ENCODE data around the gene DKK2.
"Not testable (repeated sequence)": the region's sequence is repeated elsewhere in the genome, so short reads cannot be mapped to it uniquely, and the experiment has no call there.

The DKK2 gene

DNA sequence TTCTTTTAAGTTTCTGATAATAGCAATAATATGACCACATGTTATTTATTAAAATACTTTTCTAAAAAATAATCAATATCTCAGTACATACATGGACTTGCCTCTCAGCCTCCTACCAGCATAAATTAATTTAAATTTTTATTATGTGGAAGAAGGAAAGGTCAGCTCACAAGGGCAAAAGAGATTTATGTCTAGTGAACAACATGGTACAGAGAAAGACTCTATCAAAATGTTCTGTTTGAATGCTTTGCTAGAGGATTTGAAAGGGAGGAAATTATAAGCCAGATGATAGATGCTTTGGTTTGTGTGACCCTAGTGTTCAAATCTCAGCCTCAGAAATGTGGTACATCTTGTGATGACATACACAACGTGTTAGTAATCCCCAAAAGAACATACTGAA, 94.3 kb downstream of the DKK2 start:
- no peak for DNase-seq (ENCODE audit: low read depth)
- H3K4me3 ChIP-seq (ENCODE audit: low read depth, low read length), result no peak overlapping the region
- no peak for TF ChIP-seq MYC (IDR thresholded peaks at IDR 0.05; ENCODE audit: low read depth, low read length)
- no peak for TF ChIP-seq CTCF (IDR thresholded peaks at IDR 0.05; ENCODE audit: low read depth, low read length)
- no peak for TF ChIP-seq POLR2A (IDR thresholded peaks at IDR 0.05; ENCODE audit: extremely low read depth, insufficient read length)
- TF ChIP-seq MAX (IDR thresholded peaks at IDR 0.05; ENCODE audit: low read depth, low read length), result no peak

- no peak for TF ChIP-seq POLR2A (IDR thresholded peaks at IDR 0.05; ENCODE audit: extremely low read depth, insufficient read length)
- DNase-seq (ENCODE audit: low read depth), result no peak
- no peak overlapping the region for H3K4me3 ChIP-seq (ENCODE audit: low read depth, low read length)
Observed at GRCh38 chr4:106930522-106930921, 105.6 kb downstream of the DKK2 start.

- DNase-seq (ENCODE audit: low read depth), result no peak
- no peak for TF ChIP-seq CTCF (IDR thresholded peaks at IDR 0.05; ENCODE audit: low read depth, low read length)
- TF ChIP-seq MAX (IDR thresholded peaks at IDR 0.05; ENCODE audit: low read depth, low read length), result no peak
- TF ChIP-seq POLR2A (IDR thresholded peaks at IDR 0.05; ENCODE audit: extremely low read depth, insufficient read length), result no peak
- no peak for TF ChIP-seq MYC (IDR thresholded peaks at IDR 0.05; ENCODE audit: low read depth, low read length)
- no peak overlapping the region for H3K4me3 ChIP-seq (ENCODE audit: low read depth, low read length)
Observed at GRCh38 chr4:106929248-106929647, 106.9 kb downstream of the DKK2 start.

DNA sequence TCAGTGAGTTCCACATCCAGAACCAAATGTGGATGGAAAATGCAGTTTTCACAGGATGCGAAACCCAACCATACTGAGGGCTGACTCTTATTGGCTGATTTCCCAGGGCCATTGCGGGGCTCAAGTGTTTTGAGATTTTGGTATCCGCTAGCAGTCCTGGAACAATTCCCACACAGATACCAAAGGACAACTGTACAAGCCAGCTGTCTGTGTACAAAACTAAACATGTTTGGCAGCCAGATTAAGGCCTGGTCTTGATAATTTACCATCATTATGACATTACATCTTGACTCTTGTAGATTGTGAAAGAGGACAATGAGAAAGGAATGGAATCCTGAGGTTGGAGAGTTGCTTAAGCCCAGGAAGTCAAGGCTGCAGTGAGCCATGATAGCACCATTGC, 121.9 kb downstream of the DKK2 start:
- no peak for DNase-seq (ENCODE audit: low read depth)
- no peak overlapping the region for H3K4me3 ChIP-seq (ENCODE audit: low read depth, low read length)

GRCh38 chr4:106909486-106910188, 126.5 kb downstream of the DKK2 start:
- TF ChIP-seq POLR2A (IDR thresholded peaks at IDR 0.05; ENCODE audit: extremely low read depth, insufficient read length) (no peak), MYC (IDR thresholded peaks at IDR 0.05; ENCODE audit: low read depth, low read length) (no peak), CTCF (IDR thresholded peaks at IDR 0.05; ENCODE audit: low read depth, low read length) (no peak), MAX (IDR thresholded peaks at IDR 0.05; ENCODE audit: low read depth, low read length) (no peak)
- no peak overlapping the region for H3K4me3 ChIP-seq (ENCODE audit: low read depth, low read length)
- no peak for DNase-seq (ENCODE audit: low read depth)

More for the DNA sequence above, 121.9 kb downstream of the DKK2 start:
- TF ChIP-seq MAX (IDR thresholded peaks at IDR 0.05; ENCODE audit: low read depth, low read length) (no peak), CTCF (IDR thresholded peaks at IDR 0.05; ENCODE audit: low read depth, low read length) (no peak), MYC (IDR thresholded peaks at IDR 0.05; ENCODE audit: low read depth, low read length) (no peak), POLR2A (IDR thresholded peaks at IDR 0.05; ENCODE audit: extremely low read depth, insufficient read length) (no peak)

DNA sequence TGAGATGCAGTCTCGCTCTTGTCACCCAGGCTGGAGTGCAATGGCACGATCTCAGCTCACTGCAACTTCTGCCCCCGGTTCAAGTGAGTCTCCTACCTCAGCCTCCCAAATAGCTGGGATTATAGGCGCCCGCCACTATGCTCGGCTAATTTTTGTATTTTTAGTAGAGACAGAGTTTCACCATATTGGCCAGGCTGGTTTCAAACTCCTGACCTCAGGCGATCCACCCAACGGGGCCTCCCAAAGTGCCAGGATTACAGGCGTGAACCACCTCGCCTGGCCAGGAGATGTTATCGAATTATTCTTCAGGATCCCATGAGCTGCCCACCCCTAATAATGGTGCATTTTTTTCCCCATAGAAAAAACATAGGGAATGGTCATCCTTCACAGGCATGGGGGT, 128.1 kb downstream of the DKK2 start:
- not testable (repeated sequence) for DNase-seq (ENCODE audit: low read depth); H3K4me3 ChIP-seq (ENCODE audit: low read depth, low read length)

GRCh38 chr4:106907216-106907615, 128.9 kb downstream of the DKK2 start:
- TF ChIP-seq POLR2A (IDR thresholded peaks at IDR 0.05; ENCODE audit: extremely low read depth, insufficient read length) (no peak), MAX (IDR thresholded peaks at IDR 0.05; ENCODE audit: low read depth, low read length) (no peak)
- H3K4me3 ChIP-seq (ENCODE audit: low read depth, low read length), result no peak overlapping the region
- DNase-seq (ENCODE audit: low read depth), result no peak
